Measurements from ENCODE around the gene CALHM3. TPM values are rescaled to one million over a fixed set of nuclear protein-coding genes. Genes with fewer than 3 reads are reported as not detected.

The CALHM3 gene
- total and polyA plus RNA-seq, 2 of the 13 experiments (the other 11 are each of a cell fraction or from before 2014, with no cell fraction given) = not detected

- H3K9ac ChIP-seq (ENCODE audit: insufficient read depth, low read depth, low read length) = no peak overlapping the region
- no TSS peak for BruUV-seq (replicated peaks)
- no peak overlapping the region for H2AFZ ChIP-seq (ENCODE audit: low read length)
- no peak overlapping the region for H3K4me2 ChIP-seq (ENCODE audit: low read depth, low read length)
- H3K27ac ChIP-seq (ENCODE audit: extremely low read length, insufficient read depth, low read length) = no peak overlapping the region
- ATAC-seq = no peak
- no peaks in the 10 kb centered on the region for H4K20me1 ChIP-seq (ENCODE audit: insufficient read depth, low read length)
- in situ Hi-C loops (cut with HindIII; ENCODE audit: extremely low pct_ligation_motif_present, low pct_unique_long_range_greater_than_20kb) = no loop called here
- POLR2A ChIA-PET = no interaction called here
- WGBS (ENCODE audit: low lambda C conversion rate) = 8% methylated on average over 6 of the region's 8 CpGs
- no peak for FAIRE-seq
- no peaks in the 10 kb centered on the region for H3K79me2 ChIP-seq (ENCODE audit: insufficient read depth, low read length)
- peaks cover 6 to 77% of the 10 kb centered on the region in 2 experiments; a peak in 3 of 5 replicates for H3K27me3 ChIP-seq (ENCODE audit: control insufficient read depth in 1 of 2, insufficient read depth in 2 of 2, low read length in 2 of 2)
- no peaks in the 10 kb centered on the region for H3K9me3 ChIP-seq (ENCODE audit: low read length)
- no peaks in the 10 kb centered on the region for H3K4me1 ChIP-seq (ENCODE audit: insufficient read depth, low read length)
- H3K36me3 ChIP-seq (replicated peaks in 1 of 2; ENCODE audit: control insufficient read depth in 1 of 2, insufficient read depth in 2 of 2, low read length in 2 of 2) = no peaks in the 10 kb centered on the region
- no peak overlapping the region for H3K4me3 ChIP-seq (replicated peaks in 1 of 3; ENCODE audit: insufficient read depth in 1 of 3, low read depth in 2 of 3, low read length in 3 of 3)
- CTCF ChIA-PET (ENCODE audit: low intra/inter-chr PET ratio, low total read pairs) = no interaction called here
- intact Hi-C loops (cut with micrococcal nuclease; ENCODE audit: unreplicated experiment) = no loop called here
- DNase-seq (ENCODE audit: low spot score) = no peak
- TF ChIP-seq ZNF83 (CRISPR knock-in tag; IDR thresholded peaks at IDR 0.05; ENCODE audit: borderline replicate concordance) (no peak), ZNF709 (CRISPR knock-in tag; IDR thresholded peaks at IDR 0.05) (no peak), TOE1 (CRISPR knock-in tag; IDR thresholded peaks at IDR 0.05) (no peak), ZNF766 (CRISPR knock-in tag; IDR thresholded peaks at IDR 0.05; ENCODE audit: borderline replicate concordance) (no peak), DNMT1 (CRISPR knock-in tag; IDR thresholded peaks at IDR 0.05) (no peak), ZNF879 (CRISPR knock-in tag; IDR thresholded peaks at IDR 0.05) (no peak)
- TF ChIP-seq, protein P1, sequence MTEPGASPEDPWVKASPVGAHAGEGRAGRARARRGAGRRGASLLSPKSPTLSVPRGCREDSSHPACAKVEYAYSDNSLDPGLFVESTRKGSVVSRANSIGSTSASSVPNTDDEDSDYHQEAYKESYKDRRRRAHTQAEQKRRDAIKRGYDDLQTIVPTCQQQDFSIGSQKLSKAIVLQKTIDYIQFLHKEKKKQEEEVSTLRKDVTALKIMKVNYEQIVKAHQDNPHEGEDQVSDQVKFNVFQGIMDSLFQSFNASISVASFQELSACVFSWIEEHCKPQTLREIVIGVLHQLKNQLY (CRISPR knock-in tag; IDR thresholded peaks at IDR 0.05) = no peak
Measured at GRCh38 chr10:103497161-103497915, 18.3 kb upstream of the CALHM3 start.

GRCh38 chr10:103495321-103495720, 16.3 kb upstream of the CALHM3 start:
- Histone ChIP-seq H3K36me3 (replicated peaks in 1 of 2; ENCODE audit: control insufficient read depth in 1 of 2, insufficient read depth in 2 of 2, low read length in 2 of 2) (no peaks in the 10 kb centered on the region), H2AFZ (ENCODE audit: low read length) (no peak overlapping the region), H4K20me1 (ENCODE audit: insufficient read depth, low read length) (no peaks in the 10 kb centered on the region), H3K4me3 (replicated peaks in 1 of 3; ENCODE audit: insufficient read depth in 1 of 3, low read depth in 2 of 3, low read length in 3 of 3) (no peak overlapping the region), H3K4me1 (ENCODE audit: insufficient read depth, low read length) (no peaks in the 10 kb centered on the region), H3K79me2 (ENCODE audit: insufficient read depth, low read length) (no peaks in the 10 kb centered on the region), H3K4me2 (ENCODE audit: low read depth, low read length) (no peak overlapping the region), H3K9ac (ENCODE audit: insufficient read depth, low read depth, low read length) (no peak overlapping the region), H3K27me3 (ENCODE audit: control insufficient read depth in 1 of 2, insufficient read depth in 2 of 2, low read length in 2 of 2) (peaks cover 6 to 81% of the 10 kb centered on the region in 2 experiments; a peak in 3 of 5 replicates), H3K9me3 (ENCODE audit: low read length) (no peaks in the 10 kb centered on the region), H3K27ac (ENCODE audit: extremely low read length, insufficient read depth, low read length) (no peak overlapping the region)
- FAIRE-seq (no peak), DNase-seq (ENCODE audit: low spot score) (no peak), ATAC-seq (no peak)
- intact Hi-C loops (cut with micrococcal nuclease; ENCODE audit: unreplicated experiment) (no loop called here), in situ Hi-C loops (cut with HindIII; ENCODE audit: extremely low pct_ligation_motif_present, low pct_unique_long_range_greater_than_20kb) (no loop called here)
- TF ChIP-seq ZNF629 (CRISPR knock-in tag; conservative IDR thresholded peaks at IDR 0.05) = peak; percentile 70
- no peak for TF ChIP-seq ZFP41 (CRISPR knock-in tag; IDR thresholded peaks at IDR 0.05; ENCODE audit: borderline replicate concordance)
- TF ChIP-seq, protein P2, sequence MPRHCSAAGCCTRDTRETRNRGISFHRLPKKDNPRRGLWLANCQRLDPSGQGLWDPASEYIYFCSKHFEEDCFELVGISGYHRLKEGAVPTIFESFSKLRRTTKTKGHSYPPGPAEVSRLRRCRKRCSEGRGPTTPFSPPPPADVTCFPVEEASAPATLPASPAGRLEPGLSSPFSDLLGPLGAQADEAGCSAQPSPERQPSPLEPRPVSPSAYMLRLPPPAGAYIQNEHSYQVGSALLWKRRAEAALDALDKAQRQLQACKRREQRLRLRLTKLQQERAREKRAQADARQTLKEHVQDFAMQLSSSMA (CRISPR knock-in tag; IDR thresholded peaks at IDR 0.05) = no peak
- no peak for TF ChIP-seq ZNF430 (CRISPR knock-in tag; IDR thresholded peaks at IDR 0.05)
- TF ChIP-seq TRIM22 (IDR thresholded peaks at IDR 0.05) = no peak
- WGBS (ENCODE audit: low lambda C conversion rate) = 13% methylated on average over 3 of the region's 3 CpGs
- ChIA-PET CTCF (ENCODE audit: low intra/inter-chr PET ratio, low total read pairs) (no interaction called here), POLR2A (no interaction called here)
- no TSS peak for BruUV-seq (replicated peaks)
